Measurements from ENCODE around the gene CHD6. TPM values are rescaled to one million over a fixed set of nuclear protein-coding genes. Genes with fewer than 3 reads are reported as not detected.

Gene CHD6
- total RNA-seq, 4 donors from 2014 or later, result 21.5 to 130 (median 33.6) TPM

- H3K36me3 ChIP-seq, result peaks cover 0 to 5% (median 0%) of the 10 kb centered on the region in 3 donors
- no peak overlapping the region for H3K27ac ChIP-seq
- no peak overlapping the region for H3K4me3 ChIP-seq
- H3K9me3 ChIP-seq, result peaks cover 0 to 33% (median 16%) of the 10 kb centered on the region in 4 donors
- TF ChIP-seq POLR2A (IDR thresholded peaks at IDR 0.05), result no peak
- no peak for TF ChIP-seq CTCF (IDR thresholded peaks at IDR 0.05)
- H3K4me1 ChIP-seq, result no peaks in the 10 kb centered on the region
- H3K27me3 ChIP-seq, result no peaks in the 10 kb centered on the region
- no peak for DNase-seq
Observed at GRCh38 chr20:41598719-41599118, 19.5 kb downstream of the CHD6 start.

DNA sequence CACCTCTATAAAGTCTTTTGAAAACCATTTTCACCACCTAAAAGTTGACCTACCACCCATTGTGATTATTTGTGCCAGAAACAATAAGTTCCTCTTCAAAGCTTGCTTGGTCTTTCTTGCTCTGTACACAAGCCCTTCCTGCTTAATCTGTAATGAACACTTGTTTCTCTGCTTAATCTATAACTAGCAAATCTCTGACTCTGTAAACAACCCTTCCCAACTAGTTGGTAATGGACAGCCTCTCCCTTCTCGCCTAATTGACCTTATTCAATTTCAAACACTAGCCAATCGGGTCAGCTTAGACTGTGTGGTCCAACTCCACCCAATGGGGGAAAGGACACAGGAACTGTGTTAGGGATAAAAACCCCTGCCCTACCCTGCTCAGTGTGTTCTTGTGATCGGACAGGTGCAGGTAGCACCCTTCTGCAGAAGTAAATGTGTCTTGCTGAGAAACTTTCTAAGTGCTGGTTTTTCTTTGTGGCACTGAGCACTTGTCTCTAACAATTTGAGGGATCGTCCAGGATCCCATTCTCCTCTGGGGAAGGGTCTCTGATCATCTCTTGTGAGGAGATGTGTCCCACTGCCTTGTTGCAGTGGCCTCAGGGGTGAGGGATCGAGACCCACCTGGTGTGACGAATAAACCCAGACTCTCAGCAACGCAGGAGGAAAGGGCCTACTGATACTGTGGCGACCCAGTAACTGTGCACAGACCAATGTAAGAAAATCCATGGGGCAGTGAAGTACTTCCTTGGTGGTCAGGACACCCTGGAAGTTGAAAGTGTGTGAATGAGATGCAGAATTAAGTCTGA is 23.5 kb downstream of the CHD6 start:
- DNase-seq, result no peak
- TF ChIP-seq CTCF (IDR thresholded peaks at IDR 0.05) (no peak), POLR2A (IDR thresholded peaks at IDR 0.05) (no peak)
- Histone ChIP-seq H3K4me3 (no peak overlapping the region), H3K27me3 (no peaks in the 10 kb centered on the region), H3K27ac (no peak overlapping the region), H3K9me3 (peaks cover 0 to 16% (median 11%) of the 10 kb centered on the region in 4 donors), H3K36me3 (peaks cover 0 to 5% (median 0%) of the 10 kb centered on the region in 3 donors), H3K4me1 (no peaks in the 10 kb centered on the region)

DNA sequence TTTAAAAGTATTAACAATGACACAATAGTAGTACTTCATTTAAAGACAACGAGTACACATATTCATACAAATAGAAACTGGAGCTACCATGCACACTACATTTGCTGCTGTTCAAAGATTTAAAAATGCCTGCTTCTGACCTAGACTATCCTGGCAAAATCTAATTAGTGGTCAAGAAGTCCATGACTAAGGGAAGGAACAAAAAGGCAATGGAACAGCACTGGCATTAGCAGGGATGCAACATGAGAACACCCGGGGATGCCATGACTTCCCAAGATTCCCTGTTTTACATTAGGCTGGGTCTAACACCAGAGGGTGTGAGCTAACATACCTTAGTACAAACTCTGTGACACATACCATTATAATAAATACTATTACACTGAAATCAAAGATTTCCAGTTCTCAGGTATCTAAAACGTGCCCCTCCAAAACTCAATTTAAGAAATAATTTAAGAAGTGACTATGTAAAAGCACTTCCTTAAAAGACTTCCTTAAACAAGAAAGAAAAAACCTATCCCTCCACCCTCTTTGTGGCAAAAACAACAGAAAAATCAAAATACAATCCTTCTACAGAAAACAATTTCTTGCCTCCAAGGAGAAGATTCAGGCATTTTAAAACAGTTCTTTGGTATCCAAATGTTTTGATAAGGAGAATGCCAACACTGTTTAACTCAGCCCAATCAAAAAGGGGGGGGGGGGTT is 25.5 kb downstream of the CHD6 start:
- Histone ChIP-seq H3K36me3 (peaks cover 0 to 5% (median 0%) of the 10 kb centered on the region in 3 donors), H3K27ac (no peak overlapping the region), H3K4me3 (no peak overlapping the region), H3K27me3 (no peaks in the 10 kb centered on the region), H3K4me1 (no peaks in the 10 kb centered on the region), H3K9me3 (peaks cover 0 to 13% (median 5%) of the 10 kb centered on the region in 4 donors)
- no peak for DNase-seq
- TF ChIP-seq POLR2A (IDR thresholded peaks at IDR 0.05) (no peak), CTCF (IDR thresholded peaks at IDR 0.05) (no peak)

DNA sequence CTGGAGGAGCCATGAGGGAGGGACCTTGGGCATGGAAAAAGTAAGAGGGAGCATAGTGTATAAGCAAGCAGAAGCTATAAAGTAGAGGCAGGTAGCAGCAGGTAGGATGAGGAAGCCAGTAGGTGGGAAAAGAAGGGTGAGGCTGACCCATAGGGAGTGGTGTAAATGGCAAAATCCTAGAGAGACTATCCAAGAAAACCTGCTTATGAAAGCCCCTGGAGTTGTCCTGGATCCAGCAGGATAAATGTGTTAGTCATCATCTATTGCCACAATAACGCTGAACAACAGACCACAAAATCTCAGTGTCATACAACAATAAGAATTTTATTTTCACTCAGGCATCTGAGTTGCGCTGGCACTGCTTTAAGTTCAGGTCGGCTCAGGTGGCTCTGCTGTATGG is 30.2 kb downstream of the CHD6 start:
- TF ChIP-seq CTCF (IDR thresholded peaks at IDR 0.05), result no peak
- no peak for TF ChIP-seq POLR2A (IDR thresholded peaks at IDR 0.05)
- DNase-seq, result no peak
- Histone ChIP-seq H3K27ac (no peak overlapping the region), H3K36me3 (no peaks in the 10 kb centered on the region), H3K27me3 (no peaks in the 10 kb centered on the region), H3K9me3 (no peaks in the 10 kb centered on the region), H3K4me3 (no peak overlapping the region), H3K4me1 (no peaks in the 10 kb centered on the region)

DNA sequence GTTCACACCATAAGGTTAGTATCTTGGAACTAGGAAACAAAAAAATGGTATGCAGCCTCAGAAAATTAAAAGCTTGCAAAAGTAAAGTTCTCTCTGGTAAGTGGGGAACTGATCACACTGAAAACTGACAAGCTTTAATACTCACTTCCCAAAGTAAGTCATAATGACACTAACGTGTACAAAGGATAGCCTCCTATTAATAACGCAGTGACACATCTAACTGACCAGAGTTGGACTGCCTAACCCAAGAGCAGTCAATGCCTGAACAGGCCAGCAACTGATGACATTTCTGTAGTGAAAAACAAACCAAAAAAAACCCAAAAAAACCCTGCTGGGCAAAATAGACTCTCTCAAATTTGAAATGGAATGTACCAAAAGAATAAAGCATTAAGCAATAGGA is 30.7 kb downstream of the CHD6 start:
- Histone ChIP-seq H3K4me3 (no peak overlapping the region), H3K27ac (no peak overlapping the region), H3K9me3 (no peaks in the 10 kb centered on the region), H3K27me3 (no peaks in the 10 kb centered on the region), H3K36me3 (no peaks in the 10 kb centered on the region), H3K4me1 (no peaks in the 10 kb centered on the region)
- DNase-seq, result no peak
- TF ChIP-seq CTCF (IDR thresholded peaks at IDR 0.05) (no peak), POLR2A (IDR thresholded peaks at IDR 0.05) (no peak)
